ENCODE measurements around the gene ORMDL3. TPM values are rescaled to one million over a fixed set of nuclear protein-coding genes. Genes with fewer than 3 reads are reported as not detected.
"Not testable (repeated sequence)": the region's sequence is repeated elsewhere in the genome, so short reads cannot be mapped to it uniquely, and the experiment has no call there.

ORMDL3 gene
- total RNA-seq, 1 donor from 2014 or later: 35.6 TPM

GRCh38 chr17:39950871-39951348, 23.5 kb upstream of the ORMDL3 start:
- no peak overlapping the region for H3K4me3 ChIP-seq (ENCODE audit: low read depth, low read length)
- DNase-seq (ENCODE audit: low read depth): no peak
- no peak for TF ChIP-seq CTCF (conservative IDR thresholded peaks at IDR 0.05; ENCODE audit: low read depth, low read length)

GRCh38 chr17:39949028-39949427, 21.6 kb upstream of the ORMDL3 start:
- DNase-seq (ENCODE audit: low read depth): no peak
- no peak for TF ChIP-seq CTCF (conservative IDR thresholded peaks at IDR 0.05; ENCODE audit: low read depth, low read length)
- no peak overlapping the region for H3K4me3 ChIP-seq (ENCODE audit: low read depth, low read length)

- not testable (repeated sequence) for DNase-seq (ENCODE audit: low read depth); H3K4me3 ChIP-seq (ENCODE audit: low read depth, low read length)
These were observed 21.1 kb upstream of the ORMDL3 start for GRCh38 chr17:39948489-39948828.

- no peak for DNase-seq (ENCODE audit: low read depth)
- H3K4me3 ChIP-seq (ENCODE audit: low read depth, low read length): no peak overlapping the region
- TF ChIP-seq CTCF (conservative IDR thresholded peaks at IDR 0.05; ENCODE audit: low read depth, low read length): no peak
These were observed 19.3 kb upstream of the ORMDL3 start for GRCh38 chr17:39946551-39947330.

GRCh38 chr17:39944393-39944711, 17.0 kb upstream of the ORMDL3 start:
- DNase-seq (ENCODE audit: low read depth): no peak
- TF ChIP-seq CTCF (conservative IDR thresholded peaks at IDR 0.05; ENCODE audit: low read depth, low read length): no peak
- no peak overlapping the region for H3K4me3 ChIP-seq (ENCODE audit: low read depth, low read length)

- no peak for TF ChIP-seq CTCF (conservative IDR thresholded peaks at IDR 0.05; ENCODE audit: low read depth, low read length)
- DNase-seq (ENCODE audit: low read depth): no peak
These were observed 16.4 kb upstream of the ORMDL3 start for GRCh38 chr17:39943702-39944392.

GRCh38 chr17:39939588-39940419, 12.4 kb upstream of the ORMDL3 start:
- no peak overlapping the region for H3K4me3 ChIP-seq (ENCODE audit: low read depth, low read length)
- DNase-seq (ENCODE audit: low read depth): no peak
- peak; percentile 52 for TF ChIP-seq CTCF (conservative IDR thresholded peaks at IDR 0.05; ENCODE audit: low read depth, low read length)

More at GRCh38 chr17:39943702-39944392, 16.4 kb upstream of the ORMDL3 start:
- H3K4me3 ChIP-seq (ENCODE audit: low read depth, low read length): no peak overlapping the region
